Gastroesophageal sphincter (tissue), 4 donors: Measurements from ENCODE around the gene VSTM4. TPM values are rescaled to one million over a fixed set of nuclear protein-coding genes. Genes with fewer than 3 reads are reported as not detected.
A peak's percentile ranks its signal among the peaks of the same experiment; 100 is the strongest.

Source experiments
- ATAC-seq: fragments of 150-250 bp; one replicate; pipeline ENCODE4 v1.9.1; 2016; ENCODE audit warnings: mild to moderate bottlenecking, moderate library complexity
- H3K27ac ChIP-seq, 4 donors: fragments of 200-600 bp; sonication (generic) in 3 of 4; 1 replicate in 3 of 4; 2 replicates in 1 of 4; pipeline ENCODE4 v1.5.1; 2016 to 2019
- H3K27me3 ChIP-seq: fragments of 200-600 bp; sonication (generic); one replicate; pipeline ENCODE4 v1.5.1; 2019
- H3K36me3 ChIP-seq, 2 donors: fragments of 200-600 bp; sonication (generic); one replicate each; pipeline ENCODE4 v1.5.1; 2019; ENCODE audit warnings: control low read depth in 1 of 2
- H3K4me1 ChIP-seq, 3 donors: fragments of 200-600 bp; sonication (generic); 1 replicate in 2 of 3; 2 replicates in 1 of 3; pipeline ENCODE4 v1.5.1; 2016 to 2019; ENCODE audit warnings: control low read depth in 2 of 3
- H3K4me3 ChIP-seq, 2 donors: fragments of 200-600 bp; sonication (generic); one replicate each; pipeline ENCODE4 v1.5.1; 2019; ENCODE audit warnings: mild to moderate bottlenecking in 1 of 2, moderate library complexity in 1 of 2
- H3K9me3 ChIP-seq, 3 donors: fragments of 200-600 bp; sonication (generic); one replicate each; pipeline ENCODE4 v1.5.1; 2017 to 2019; ENCODE audit warnings: control low read depth in 2 of 3
- CTCF ChIP-seq, 4 experiments: fragments of 200-600 bp in 2 of 4; fragments of 450-650 bp in 2 of 4; sonication (generic) in 1 of 4; IDR thresholded peaks; one replicate each; pipeline ENCODE4 v1.5.1; 2017 to 2019; ENCODE audit warnings: antibody characterized with exemption in 4 of 4, mild to moderate bottlenecking in 2 of 4, moderate library complexity in 2 of 4
- EP300 ChIP-seq: sonication (generic); formaldehyde crosslinking; IDR thresholded peaks from one replicate; pipeline ENCODE4 v1.6.1; 2017; ENCODE audit warnings: antibody characterized with exemption, mild to moderate bottlenecking
- POLR2A ChIP-seq, 2 donors: fragments of 450-650 bp; IDR thresholded peaks; one replicate each; pipeline ENCODE4 v1.6.1; 2017; ENCODE audit warnings: antibody characterized with exemption in 2 of 2, mild to moderate bottlenecking in 2 of 2, moderate library complexity in 1 of 2
- POLR2AphosphoS5 ChIP-seq: sonication (generic); formaldehyde crosslinking; IDR thresholded peaks from one replicate; pipeline ENCODE4 v1.6.1; 2017; ENCODE audit warnings: antibody characterized with exemption
- WGBS, 2 donors: methylation state at CpG; one replicate each; pipeline ENCODE4 v1.1.5; 2018; ENCODE audit warnings: low coverage in 1 of 2; 5-methylcytosine and 5-hydroxymethylcytosine counted together
- total RNA-seq, 4 donors: library from RNA; depleted of rRNA; stranded (reverse); fragments of >200 nt; gene quantifications; one replicate each; pipeline ENCODE4 v1.1.0, GENCODE V29; 2016

The VSTM4 gene
- total RNA-seq, 4 donors from 2014 or later = 11.4 to 25.1 (median 21.9) TPM

GRCh38 chr10:49162063-49162462, 46.7 kb upstream of the VSTM4 start:
- ATAC-seq = no peak

GRCh38 chr10:49161411-49161997, 46.2 kb upstream of the VSTM4 start:
- no peak for TF ChIP-seq POLR2A (IDR thresholded peaks at IDR 0.05)
- TF ChIP-seq CTCF (IDR thresholded peaks at IDR 0.05) = peak in 3 of 4 experiments; percentile 21 to 52 (median 33)
- no peak for TF ChIP-seq EP300
- TF ChIP-seq POLR2AphosphoS5 = no peak
- H3K27me3 ChIP-seq = peaks cover 6% of the 10 kb centered on the region
- no peak overlapping the region for H3K27ac ChIP-seq
- H3K36me3 ChIP-seq = peaks cover 0 to 11% of the 10 kb centered on the region in 2 donors
- WGBS, 2 donors = 33 to 49% methylated on average over 5 to 8 of the region's 8 CpGs
- no peak for ATAC-seq
- H3K4me3 ChIP-seq = no peak overlapping the region
- no peaks in the 10 kb centered on the region for H3K9me3 ChIP-seq
- no peaks in the 10 kb centered on the region for H3K4me1 ChIP-seq

More at GRCh38 chr10:49162063-49162462, 46.7 kb upstream of the VSTM4 start:
- H3K36me3 ChIP-seq = peaks cover 0 to 11% of the 10 kb centered on the region in 2 donors
- H3K4me1 ChIP-seq = no peaks in the 10 kb centered on the region
- no peak for TF ChIP-seq POLR2AphosphoS5
- no peak for TF ChIP-seq EP300
- TF ChIP-seq POLR2A (IDR thresholded peaks at IDR 0.05) = no peak
- TF ChIP-seq CTCF (IDR thresholded peaks at IDR 0.05) = no peak
- no peaks in the 10 kb centered on the region for H3K9me3 ChIP-seq
- peaks cover under 1% of the 10 kb centered on the region for H3K27me3 ChIP-seq
- WGBS, 2 donors = 86 to 92% methylated on average over 1 to 5 of the region's 5 CpGs
- no peak overlapping the region for H3K27ac ChIP-seq
- no peak overlapping the region for H3K4me3 ChIP-seq

GRCh38 chr10:49160814-49161213, 45.5 kb upstream of the VSTM4 start:
- H3K4me1 ChIP-seq = no peaks in the 10 kb centered on the region
- no peak for ATAC-seq
- H3K4me3 ChIP-seq = no peak overlapping the region
- 91 to 92% methylated on average over 1 to 5 of the region's 5 CpGs for WGBS, 2 donors
- H3K27me3 ChIP-seq = peaks cover 7% of the 10 kb centered on the region
- H3K9me3 ChIP-seq = no peaks in the 10 kb centered on the region
- H3K36me3 ChIP-seq = peaks cover 0 to 8% of the 10 kb centered on the region in 2 donors
- H3K27ac ChIP-seq = no peak overlapping the region
- TF ChIP-seq EP300 = no peak
- TF ChIP-seq CTCF (IDR thresholded peaks at IDR 0.05) = no peak
- TF ChIP-seq POLR2AphosphoS5 = no peak
- no peak for TF ChIP-seq POLR2A (IDR thresholded peaks at IDR 0.05)

GRCh38 chr10:49160110-49160509, 44.8 kb upstream of the VSTM4 start:
- peaks cover 0 to 3% of the 10 kb centered on the region in 2 donors for H3K36me3 ChIP-seq
- no peaks in the 10 kb centered on the region for H3K9me3 ChIP-seq
- WGBS, 2 donors = 87 to 90% methylated on average over 5 of the region's 5 CpGs
- TF ChIP-seq POLR2A (IDR thresholded peaks at IDR 0.05) (no peak), EP300 (no peak)
- no peak for ATAC-seq
- no peak overlapping the region for H3K4me3 ChIP-seq
- peaks cover 7% of the 10 kb centered on the region for H3K27me3 ChIP-seq
- H3K27ac ChIP-seq = no peak overlapping the region
- H3K4me1 ChIP-seq = no peaks in the 10 kb centered on the region

GRCh38 chr10:49158915-49159314, 43.6 kb upstream of the VSTM4 start:
- Histone ChIP-seq H3K36me3 (no peaks in the 10 kb centered on the region), H3K4me1 (no peaks in the 10 kb centered on the region), H3K27me3 (peaks cover 14% of the 10 kb centered on the region), H3K4me3 (no peak overlapping the region), H3K9me3 (no peaks in the 10 kb centered on the region), H3K27ac (no peak overlapping the region)
- WGBS, 2 donors = 43 to 55% methylated on average over 1 to 3 of the region's 3 CpGs
- no peak for TF ChIP-seq CTCF (IDR thresholded peaks at IDR 0.05)
- no peak for TF ChIP-seq POLR2A (IDR thresholded peaks at IDR 0.05)
- TF ChIP-seq POLR2AphosphoS5 = no peak
- no peak for TF ChIP-seq EP300
- no peak for ATAC-seq
